GOT3 (cell line): Measurements from ENCODE around the gene BUB1.
"Not testable (repeated sequence)": the region's sequence is repeated elsewhere in the genome, so short reads cannot be mapped to it uniquely, and the experiment has no call there.

Source experiments
- DNase-seq: peaks from one replicate; lab custom pipeline; 2025; ENCODE audit warnings: mixed read lengths; lab: John Stamatoyannopoulos, UW

BUB1 gene

GRCh38 chr2:110591973-110592372 is 85.9 kb downstream of the BUB1 start:
- not testable (repeated sequence) for DNase-seq

GRCh38 chr2:110589677-110590330 is 88.1 kb downstream of the BUB1 start:
- DNase-seq: not testable (repeated sequence)

GRCh38 chr2:110588520-110588919 is 89.3 kb downstream of the BUB1 start:
- DNase-seq: not testable (repeated sequence)
